Measurements from ENCODE around the gene KCNQ1. TPM values are rescaled to one million over a fixed set of nuclear protein-coding genes. Genes with fewer than 3 reads are reported as not detected.
A peak's percentile ranks its signal among the peaks of the same experiment; 100 is the strongest.

Gene KCNQ1
- total and polyA plus RNA-seq, 2 of the 13 experiments (the other 11 are each of a cell fraction or from before 2014, with no cell fraction given) = 0.02 to 0.08 TPM

GRCh38 chr11:2731130-2732125, 286.6 kb downstream of the KCNQ1 start (continued):
- 0 out of 2 replicates have a peak, but pooled peaks have one; percentile 8 for TF ChIP-seq ZNF724P (CRISPR knock-in tag; IDR thresholded peaks at IDR 0.05; ENCODE audit: borderline replicate concordance)
- TF ChIP-seq POLR2G (IDR thresholded peaks at IDR 0.05; ENCODE audit: low read depth, low read length) = peak; percentile 47
- TF ChIP-seq, protein P1, sequence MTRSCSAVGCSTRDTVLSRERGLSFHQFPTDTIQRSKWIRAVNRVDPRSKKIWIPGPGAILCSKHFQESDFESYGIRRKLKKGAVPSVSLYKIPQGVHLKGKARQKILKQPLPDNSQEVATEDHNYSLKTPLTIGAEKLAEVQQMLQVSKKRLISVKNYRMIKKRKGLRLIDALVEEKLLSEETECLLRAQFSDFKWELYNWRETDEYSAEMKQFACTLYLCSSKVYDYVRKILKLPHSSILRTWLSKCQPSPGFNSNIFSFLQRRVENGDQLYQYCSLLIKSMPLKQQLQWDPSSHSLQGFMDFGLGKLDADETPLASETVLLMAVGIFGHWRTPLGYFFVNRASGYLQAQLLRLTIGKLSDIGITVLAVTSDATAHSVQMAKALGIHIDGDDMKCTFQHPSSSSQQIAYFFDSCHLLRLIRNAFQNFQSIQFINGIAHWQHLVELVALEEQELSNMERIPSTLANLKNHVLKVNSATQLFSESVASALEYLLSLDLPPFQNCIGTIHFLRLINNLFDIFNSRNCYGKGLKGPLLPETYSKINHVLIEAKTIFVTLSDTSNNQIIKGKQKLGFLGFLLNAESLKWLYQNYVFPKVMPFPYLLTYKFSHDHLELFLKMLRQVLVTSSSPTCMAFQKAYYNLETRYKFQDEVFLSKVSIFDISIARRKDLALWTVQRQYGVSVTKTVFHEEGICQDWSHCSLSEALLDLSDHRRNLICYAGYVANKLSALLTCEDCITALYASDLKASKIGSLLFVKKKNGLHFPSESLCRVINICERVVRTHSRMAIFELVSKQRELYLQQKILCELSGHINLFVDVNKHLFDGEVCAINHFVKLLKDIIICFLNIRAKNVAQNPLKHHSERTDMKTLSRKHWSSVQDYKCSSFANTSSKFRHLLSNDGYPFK (CRISPR knock-in tag; IDR thresholded peaks at IDR 0.05; ENCODE audit: borderline replicate concordance) = peak; percentile 48; the same call in 1 of the 2 replicates
- no peak for TF ChIP-seq ZBED4 (CRISPR knock-in tag; IDR thresholded peaks at IDR 0.05; ENCODE audit: borderline replicate concordance)
- TF ChIP-seq IKZF4 (CRISPR knock-in tag; IDR thresholded peaks at IDR 0.05; ENCODE audit: borderline replicate concordance, low read depth, not compliant biosample characterization) = peak; percentile 41
- peak; percentile 85 for TF ChIP-seq RBM22 (optimal IDR thresholded peaks at IDR 0.05; ENCODE audit: low read length)
- no peak for TF ChIP-seq ASH2L (IDR thresholded peaks at IDR 0.05; ENCODE audit: insufficient read length, low read depth, low read length)
- 0 out of 2 replicates have a peak, but pooled peaks have one; percentile 20 for TF ChIP-seq ZNF337 (CRISPR knock-in tag; IDR thresholded peaks at IDR 0.05; ENCODE audit: borderline replicate concordance, low read depth)
- TF ChIP-seq, protein P2, sequence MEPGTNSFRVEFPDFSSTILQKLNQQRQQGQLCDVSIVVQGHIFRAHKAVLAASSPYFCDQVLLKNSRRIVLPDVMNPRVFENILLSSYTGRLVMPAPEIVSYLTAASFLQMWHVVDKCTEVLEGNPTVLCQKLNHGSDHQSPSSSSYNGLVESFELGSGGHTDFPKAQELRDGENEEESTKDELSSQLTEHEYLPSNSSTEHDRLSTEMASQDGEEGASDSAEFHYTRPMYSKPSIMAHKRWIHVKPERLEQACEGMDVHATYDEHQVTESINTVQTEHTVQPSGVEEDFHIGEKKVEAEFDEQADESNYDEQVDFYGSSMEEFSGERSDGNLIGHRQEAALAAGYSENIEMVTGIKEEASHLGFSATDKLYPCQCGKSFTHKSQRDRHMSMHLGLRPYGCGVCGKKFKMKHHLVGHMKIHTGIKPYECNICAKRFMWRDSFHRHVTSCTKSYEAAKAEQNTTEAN (CRISPR knock-in tag; conservative IDR thresholded peaks at IDR 0.05) = peak; percentile 34; the same call in 1 of the 2 replicates
- TF ChIP-seq KLF13 (CRISPR knock-in tag; IDR thresholded peaks at IDR 0.05) = no peak
- TF ChIP-seq, protein P3, sequence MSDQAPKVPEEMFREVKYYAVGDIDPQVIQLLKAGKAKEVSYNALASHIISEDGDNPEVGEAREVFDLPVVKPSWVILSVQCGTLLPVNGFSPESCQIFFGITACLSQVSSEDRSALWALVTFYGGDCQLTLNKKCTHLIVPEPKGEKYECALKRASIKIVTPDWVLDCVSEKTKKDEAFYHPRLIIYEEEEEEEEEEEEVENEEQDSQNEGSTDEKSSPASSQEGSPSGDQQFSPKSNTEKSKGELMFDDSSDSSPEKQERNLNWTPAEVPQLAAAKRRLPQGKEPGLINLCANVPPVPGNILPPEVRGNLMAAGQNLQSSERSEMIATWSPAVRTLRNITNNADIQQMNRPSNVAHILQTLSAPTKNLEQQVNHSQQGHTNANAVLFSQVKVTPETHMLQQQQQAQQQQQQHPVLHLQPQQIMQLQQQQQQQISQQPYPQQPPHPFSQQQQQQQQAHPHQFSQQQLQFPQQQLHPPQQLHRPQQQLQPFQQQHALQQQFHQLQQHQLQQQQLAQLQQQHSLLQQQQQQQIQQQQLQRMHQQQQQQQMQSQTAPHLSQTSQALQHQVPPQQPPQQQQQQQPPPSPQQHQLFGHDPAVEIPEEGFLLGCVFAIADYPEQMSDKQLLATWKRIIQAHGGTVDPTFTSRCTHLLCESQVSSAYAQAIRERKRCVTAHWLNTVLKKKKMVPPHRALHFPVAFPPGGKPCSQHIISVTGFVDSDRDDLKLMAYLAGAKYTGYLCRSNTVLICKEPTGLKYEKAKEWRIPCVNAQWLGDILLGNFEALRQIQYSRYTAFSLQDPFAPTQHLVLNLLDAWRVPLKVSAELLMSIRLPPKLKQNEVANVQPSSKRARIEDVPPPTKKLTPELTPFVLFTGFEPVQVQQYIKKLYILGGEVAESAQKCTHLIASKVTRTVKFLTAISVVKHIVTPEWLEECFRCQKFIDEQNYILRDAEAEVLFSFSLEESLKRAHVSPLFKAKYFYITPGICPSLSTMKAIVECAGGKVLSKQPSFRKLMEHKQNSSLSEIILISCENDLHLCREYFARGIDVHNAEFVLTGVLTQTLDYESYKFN (CRISPR knock-in tag; conservative IDR thresholded peaks at IDR 0.05) = no peak

Data from HepG2 (cell line).